MM.1S (cell line): ENCODE results near the gene POLR1B.

Source experiments
- DNase-seq: peaks from one replicate; pipeline ENCODE4 v3.0.0-alpha.2; 2015
- H2AFZ ChIP-seq: fragments of 300-600 bp; sonication (generic); 2 replicates; pipeline ENCODE4 v1.6.0; 2016; ENCODE audit warnings: antibody characterized with exemption, low read length
- H3F3A ChIP-seq: fragments of 300-600 bp; sonication (generic); 2 replicates; pipeline ENCODE4 v1.6.1; 2016; ENCODE audit warnings: mild to moderate bottlenecking, antibody characterized with exemption, low read length, moderate library complexity, mixed read lengths; ENCODE audit not compliant: insufficient read depth
- H3K27ac ChIP-seq: fragments of 300-600 bp; sonication (generic); 2 replicates; pipeline ENCODE4 v1.5.1; 2016; ENCODE audit warnings: mild to moderate bottlenecking, low read length
- H3K27me3 ChIP-seq: fragments of 300-600 bp; sonication (generic); replicated peaks from 2 replicates; pipeline ENCODE4 v1.6.0; 2016; ENCODE audit warnings: low read length; ENCODE audit not compliant: insufficient read depth
- H3K36me3 ChIP-seq: fragments of 300-600 bp; sonication (generic); replicated peaks from 2 replicates; pipeline ENCODE4 v1.6.1; 2016; ENCODE audit warnings: mild to moderate bottlenecking, low read length, mixed read lengths; ENCODE audit not compliant: insufficient read depth
- H3K4me1 ChIP-seq: fragments of 300-600 bp; sonication (generic); 2 replicates; pipeline ENCODE4 v1.6.1; 2016; ENCODE audit warnings: low read length, mixed read lengths
- H3K4me2 ChIP-seq: fragments of 300-600 bp; sonication (generic); 2 replicates; pipeline ENCODE4 v1.6.0; 2016; ENCODE audit warnings: low read depth, low read length
- H3K4me3 ChIP-seq: fragments of 300-600 bp; sonication (generic); 2 replicates; pipeline ENCODE4 v1.5.1; 2016; ENCODE audit warnings: low read length, mixed read lengths
- H3K79me2 ChIP-seq: fragments of 300-600 bp; sonication (generic); 2 replicates; pipeline ENCODE4 v1.6.1; 2016; ENCODE audit warnings: mixed run types, low read length, mixed read lengths
- H3K9ac ChIP-seq: fragments of 300-600 bp; sonication (generic); 2 replicates; pipeline ENCODE4 v1.6.1; 2016; ENCODE audit warnings: low read length, mixed read lengths
- H3K9me2 ChIP-seq: fragments of 300-600 bp; sonication (generic); replicated peaks from 2 replicates; pipeline ENCODE4 v1.6.1; 2016; ENCODE audit warnings: mild to moderate bottlenecking, low read length, mixed read lengths; ENCODE audit not compliant: insufficient read depth
- H3K9me3 ChIP-seq: fragments of 300-600 bp; sonication (generic); replicated peaks from 2 replicates; pipeline ENCODE4 v1.6.1; 2016; ENCODE audit warnings: mild to moderate bottlenecking, low read length, mixed read lengths; ENCODE audit not compliant: insufficient read depth
- H4K20me1 ChIP-seq: fragments of 300-600 bp; sonication (generic); 2 replicates; pipeline ENCODE4 v1.6.1; 2016; ENCODE audit warnings: mild to moderate bottlenecking, low read length, moderate library complexity, mixed read lengths; ENCODE audit not compliant: insufficient read depth
- CTCF ChIP-seq: fragments of 300-600 bp; sonication (generic); IDR thresholded peaks from 2 replicates; pipeline ENCODE4 v1.5.1; 2016; ENCODE audit warnings: antibody characterized with exemption, low read length, mixed read lengths
- EZH2 ChIP-seq: fragments of 300-600 bp; sonication (generic); optimal IDR thresholded peaks from 2 replicates; pipeline ENCODE3; 2017; ENCODE audit warnings: low read depth, mild to moderate bottlenecking, antibody characterized with exemption, low read length, mixed read lengths
- EZH2phosphoT487 ChIP-seq: fragments of 300-600 bp; sonication (generic); IDR thresholded peaks from 2 replicates; pipeline ENCODE4 v1.6.1; 2018; ENCODE audit warnings: antibody characterized with exemption, low read length

The POLR1B gene

GRCh38 chr2:112516801-112517200 is 25.5 kb upstream of the POLR1B start:
- TF ChIP-seq EZH2 = no peak
- Histone ChIP-seq H3K4me2 (no peak overlapping the region), H3K9me3 (no peaks in the 10 kb centered on the region), H3K9me2 (no peaks in the 10 kb centered on the region), H3K36me3 (no peaks in the 10 kb centered on the region; the same call in 1 of the 2 replicates), H3K79me2 (no peaks in the 10 kb centered on the region), H3F3A (no peaks in the 10 kb centered on the region), H2AFZ (no peak overlapping the region), H3K27me3 (no peaks in the 10 kb centered on the region), H3K27ac (no peak overlapping the region), H3K4me3 (no peak overlapping the region), H3K4me1 (no peaks in the 10 kb centered on the region), H4K20me1 (no peaks in the 10 kb centered on the region), H3K9ac (no peak overlapping the region)
- DNase-seq = no peak

GRCh38 chr2:112518807-112519206 is 23.5 kb upstream of the POLR1B start:
- no peaks in the 10 kb centered on the region for H3K9me2 ChIP-seq
- no peaks in the 10 kb centered on the region for H3F3A ChIP-seq
- no peaks in the 10 kb centered on the region for H3K4me1 ChIP-seq
- H3K9me3 ChIP-seq = no peaks in the 10 kb centered on the region
- H3K79me2 ChIP-seq = no peaks in the 10 kb centered on the region
- no peak overlapping the region for H2AFZ ChIP-seq
- H3K36me3 ChIP-seq = no peaks in the 10 kb centered on the region
- no peaks in the 10 kb centered on the region for H3K27me3 ChIP-seq
- no peak overlapping the region for H3K4me3 ChIP-seq
- DNase-seq = no peak
- no peak overlapping the region for H3K9ac ChIP-seq
- no peak for TF ChIP-seq EZH2phosphoT487
- TF ChIP-seq CTCF = no peak
- no peak for TF ChIP-seq EZH2
- H3K4me2 ChIP-seq = no peak overlapping the region
- no peak overlapping the region for H3K27ac ChIP-seq
- H4K20me1 ChIP-seq = no peaks in the 10 kb centered on the region

- H3K79me2 ChIP-seq = no peaks in the 10 kb centered on the region
- H3K4me2 ChIP-seq = no peak overlapping the region
- H3K9me3 ChIP-seq = no peaks in the 10 kb centered on the region
- H3K27ac ChIP-seq = no peak overlapping the region
- no peaks in the 10 kb centered on the region for H3K4me1 ChIP-seq
- DNase-seq = no peak
- H2AFZ ChIP-seq = no peak overlapping the region
- no peaks in the 10 kb centered on the region for H3F3A ChIP-seq
- no peak for TF ChIP-seq EZH2
- TF ChIP-seq CTCF = no peak
- no peak for TF ChIP-seq EZH2phosphoT487
- H4K20me1 ChIP-seq = no peaks in the 10 kb centered on the region
- H3K27me3 ChIP-seq = no peaks in the 10 kb centered on the region
- H3K9ac ChIP-seq = no peak overlapping the region
- no peaks in the 10 kb centered on the region for H3K9me2 ChIP-seq
- H3K4me3 ChIP-seq = no peak overlapping the region
- no peaks in the 10 kb centered on the region for H3K36me3 ChIP-seq
These were observed 22.8 kb upstream of the POLR1B start for GRCh38 chr2:112519506-112519905.

GRCh38 chr2:112520234-112520783 is 22.0 kb upstream of the POLR1B start:
- DNase-seq = no peak
- Histone ChIP-seq H3K27me3 (no peaks in the 10 kb centered on the region), H3K9ac (no peak overlapping the region), H2AFZ (no peak overlapping the region), H3K9me2 (no peaks in the 10 kb centered on the region), H3K4me3 (no peak overlapping the region), H3F3A (no peaks in the 10 kb centered on the region), H4K20me1 (no peaks in the 10 kb centered on the region), H3K27ac (no peak overlapping the region), H3K9me3 (no peaks in the 10 kb centered on the region), H3K4me2 (no peak overlapping the region), H3K36me3 (no peaks in the 10 kb centered on the region), H3K79me2 (no peaks in the 10 kb centered on the region), H3K4me1 (no peaks in the 10 kb centered on the region)
- TF ChIP-seq EZH2 = no peak
- no peak for TF ChIP-seq CTCF
- TF ChIP-seq EZH2phosphoT487 = no peak
